Trophoblast cell (in vitro differentiated cells and primary cell): ENCODE data around the gene RPL38.

Experiments
- DNase-seq, 2 donors: peaks; one replicate each; pipeline ENCODE4 v3.0.0-alpha.2; 2016
- H2AFZ ChIP-seq: 2 replicates; pipeline ENCODE4 v1.6.1; 2013; ENCODE audit warnings: low read length, moderate library complexity, mild to moderate bottlenecking; ENCODE audit not compliant: insufficient read depth, poor library complexity
- H2AK5ac ChIP-seq: 2 replicates; pipeline ENCODE4 v1.6.1; 2013; ENCODE audit warnings: mild to moderate bottlenecking, low read length
- H2BK120ac ChIP-seq: 2 replicates; pipeline ENCODE4 v1.6.1; 2013; ENCODE audit warnings: low read length, mild to moderate bottlenecking, moderate library complexity; ENCODE audit not compliant: insufficient read depth, poor library complexity
- H2BK12ac ChIP-seq: 2 replicates; pipeline ENCODE4 v1.6.1; 2013; ENCODE audit warnings: mild to moderate bottlenecking, low read length, moderate library complexity
- H2BK5ac ChIP-seq: 2 replicates; pipeline ENCODE4 v1.6.1; 2013; ENCODE audit warnings: low read length, low read depth, moderate library complexity, mild to moderate bottlenecking; ENCODE audit not compliant: poor library complexity
- H3K14ac ChIP-seq: 2 replicates; pipeline ENCODE4 v1.6.1; 2013; ENCODE audit warnings: mild to moderate bottlenecking, low read length
- H3K18ac ChIP-seq: 2 replicates; pipeline ENCODE4 v1.6.1; 2013; ENCODE audit warnings: mild to moderate bottlenecking, low read length
- H3K23ac ChIP-seq: 2 replicates; pipeline ENCODE4 v1.6.1; 2013; ENCODE audit warnings: low read length
- H3K27ac ChIP-seq: 2 replicates; pipeline ENCODE4 v1.5.1; 2013; ENCODE audit warnings: low read depth, mild to moderate bottlenecking, inconsistent platforms, low read length, moderate library complexity
- H3K27me3 ChIP-seq: 2 replicates; pipeline ENCODE4 v1.6.1; 2013; ENCODE audit warnings: inconsistent platforms, mild to moderate bottlenecking, low read length, moderate library complexity; ENCODE audit not compliant: insufficient read depth
- H3K36me3 ChIP-seq, 2 experiments: 1 replicate in 1 of 2; 2 replicates in 1 of 2; pipeline ENCODE4 v1.6.1; 2013; ENCODE audit warnings: low read length in 2 of 2, mild to moderate bottlenecking in 2 of 2, moderate library complexity in 1 of 2; ENCODE audit not compliant: insufficient read depth in 2 of 2, control insufficient read depth in 1 of 2
- H3K4ac ChIP-seq: 2 replicates; pipeline ENCODE4 v1.6.1; 2013; ENCODE audit warnings: low read depth, mild to moderate bottlenecking, low read length, moderate library complexity
- H3K4me1 ChIP-seq, 2 experiments: 1 replicate in 1 of 2; 2 replicates in 1 of 2; pipeline ENCODE4 v1.6.1; 2013; ENCODE audit warnings: low read length in 2 of 2, mild to moderate bottlenecking in 2 of 2, moderate library complexity in 1 of 2; ENCODE audit not compliant: insufficient read depth in 2 of 2, control insufficient read depth in 1 of 2
- H3K4me2 ChIP-seq: 2 replicates; pipeline ENCODE4 v1.6.1; 2013; ENCODE audit warnings: inconsistent platforms, mild to moderate bottlenecking, low read length, moderate library complexity
- H3K4me3 ChIP-seq: 2 replicates; pipeline ENCODE4 v1.5.1; 2013; ENCODE audit warnings: mild to moderate bottlenecking, low read depth, low read length, inconsistent platforms
- H3K79me1 ChIP-seq: one replicate; pipeline ENCODE4 v1.6.1; 2013; ENCODE audit warnings: low read length
- H3K79me2 ChIP-seq: 2 replicates; pipeline ENCODE4 v1.6.1; 2013; ENCODE audit warnings: low read length, mild to moderate bottlenecking; ENCODE audit not compliant: control insufficient read depth, insufficient read depth, poor library complexity
- H3K9ac ChIP-seq: 2 replicates; pipeline ENCODE4 v1.6.1; 2013; ENCODE audit warnings: mild to moderate bottlenecking, low read length
- H3K9me3 ChIP-seq: 2 replicates; pipeline ENCODE4 v1.6.1; 2013; ENCODE audit warnings: low read depth, mild to moderate bottlenecking, control low read depth, inconsistent platforms, low read length; ENCODE audit not compliant: insufficient read depth
- H4K12ac ChIP-seq: 2 replicates; pipeline ENCODE4 v1.6.1; 2013; ENCODE audit warnings: low read depth, mild to moderate bottlenecking, low read length, moderate library complexity
- H4K8ac ChIP-seq: 2 replicates; pipeline ENCODE4 v1.6.1; 2013; ENCODE audit warnings: low read depth, mild to moderate bottlenecking, low read length, moderate library complexity
- H4K91ac ChIP-seq: one replicate; pipeline ENCODE4 v1.6.1; 2013; ENCODE audit warnings: low read depth, mild to moderate bottlenecking, low read length, moderate library complexity
- WGBS: extraction: QIAGEN DNeasy Blood & Tissue Kit; methylation state at CpG from one replicate; pipeline ENCODE4 v1.1.7; 2013; ENCODE audit warnings: missing lambda C conversion rate; ENCODE audit not compliant: insufficient read length, insufficient coverage; ENCODE audit errors: extremely low coverage; 5-methylcytosine and 5-hydroxymethylcytosine counted together

The RPL38 gene

DNA sequence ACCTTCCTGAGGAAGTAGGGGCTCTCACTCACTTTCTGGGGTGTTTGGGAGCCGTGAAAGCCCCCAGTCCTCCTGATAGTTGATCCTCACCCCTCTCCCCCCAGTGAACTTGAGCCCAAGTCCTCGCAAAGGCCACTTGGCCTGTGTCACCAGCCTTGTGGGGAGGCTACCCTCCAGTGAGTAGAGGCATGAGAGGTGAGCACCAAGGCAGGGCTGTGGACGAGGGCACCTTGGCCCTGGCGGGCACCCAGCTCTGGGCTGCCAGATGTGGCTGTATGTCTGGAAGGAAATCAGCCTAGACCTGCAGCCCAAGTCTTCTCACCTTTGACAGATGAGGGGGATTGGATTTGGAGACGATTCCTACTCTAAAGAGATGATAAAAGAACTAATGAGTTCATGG is 13.0 kb downstream of the RPL38 start:
- Histone ChIP-seq H4K91ac (no peak overlapping the region), H3K4ac (no peak overlapping the region), H3K4me1 (peaks cover 18 to 20% of the 10 kb centered on the region in 2 experiments), H4K8ac (no peak overlapping the region), H3K18ac (no peak overlapping the region), H3K36me3 (no peaks in the 10 kb centered on the region), H3K4me2 (no peak overlapping the region), H3K14ac (no peak overlapping the region), H3K9ac (no peak overlapping the region), H3K27ac (no peak overlapping the region), H2AFZ (no peak overlapping the region), H3K9me3 (no peaks in the 10 kb centered on the region), H3K27me3 (no peaks in the 10 kb centered on the region), H3K23ac (no peak overlapping the region), H3K79me1 (peaks cover 18% of the 10 kb centered on the region), H2BK12ac (no peak overlapping the region), H2BK120ac (no peak overlapping the region), H3K79me2 (peaks cover 3% of the 10 kb centered on the region), H3K4me3 (no peak overlapping the region), H4K12ac (no peak overlapping the region), H2BK5ac (no peak overlapping the region), H2AK5ac (no peak overlapping the region)
- no peak for DNase-seq
- no CpG with 5 or more reads among the region's 5 CpGs for WGBS

GRCh38 chr17:74217037-74217730 is 13.7 kb downstream of the RPL38 start:
- H4K8ac ChIP-seq = no peak overlapping the region
- no peaks in the 10 kb centered on the region for H3K36me3 ChIP-seq
- no peak overlapping the region for H4K12ac ChIP-seq
- H3K23ac ChIP-seq = no peak overlapping the region
- H4K91ac ChIP-seq = no peak overlapping the region
- no peak overlapping the region for H2AFZ ChIP-seq
- H2AK5ac ChIP-seq = no peak overlapping the region
- no peak overlapping the region for H3K27ac ChIP-seq
- H3K9me3 ChIP-seq = no peaks in the 10 kb centered on the region
- H3K18ac ChIP-seq = no peak overlapping the region
- H3K4me1 ChIP-seq = peaks cover 12 to 13% of the 10 kb centered on the region in 2 experiments
- peaks cover 11% of the 10 kb centered on the region for H3K79me1 ChIP-seq
- WGBS = no CpG with 5 or more reads among the region's 13 CpGs
- H3K4me2 ChIP-seq = no peak overlapping the region
- no peak overlapping the region for H2BK5ac ChIP-seq
- no peak overlapping the region for H3K14ac ChIP-seq
- no peak overlapping the region for H3K4ac ChIP-seq
- no peak overlapping the region for H2BK120ac ChIP-seq
- no peak overlapping the region for H3K4me3 ChIP-seq
- no peak overlapping the region for H3K9ac ChIP-seq
- no peak overlapping the region for H2BK12ac ChIP-seq
- no peak for DNase-seq
- H3K79me2 ChIP-seq = no peaks in the 10 kb centered on the region
- no peaks in the 10 kb centered on the region for H3K27me3 ChIP-seq

DNA sequence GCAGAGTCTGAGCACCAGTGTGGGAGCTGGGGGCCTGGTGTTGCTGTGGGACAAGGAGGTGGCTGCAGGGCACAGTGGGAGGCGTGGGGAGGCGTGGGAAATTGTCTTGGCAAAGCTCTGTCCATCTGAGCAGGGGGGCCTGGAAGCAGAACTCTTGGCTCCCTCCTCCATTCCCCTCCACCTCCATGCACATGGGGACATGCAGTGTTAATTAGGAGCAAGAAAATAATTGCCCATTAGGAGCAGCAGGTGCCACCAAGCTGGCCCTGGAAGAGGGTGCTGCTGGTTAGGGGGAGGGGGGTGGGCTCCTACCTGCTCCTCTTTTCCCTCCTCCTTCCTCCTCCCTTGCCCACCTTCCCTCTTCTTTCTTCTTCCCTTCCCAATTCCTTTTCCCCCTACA is 14.4 kb downstream of the RPL38 start:
- no peak overlapping the region for H2AK5ac ChIP-seq
- no peak overlapping the region for H3K4ac ChIP-seq
- no CpG with 5 or more reads among the region's 2 CpGs for WGBS
- H2BK5ac ChIP-seq = no peak overlapping the region
- H3K4me3 ChIP-seq = no peak overlapping the region
- no peaks in the 10 kb centered on the region for H3K27me3 ChIP-seq
- no peak overlapping the region for H4K8ac ChIP-seq
- H3K9ac ChIP-seq = no peak overlapping the region
- H3K36me3 ChIP-seq = no peaks in the 10 kb centered on the region
- peaks cover 4% of the 10 kb centered on the region for H3K79me1 ChIP-seq
- H3K9me3 ChIP-seq = no peaks in the 10 kb centered on the region
- no peaks in the 10 kb centered on the region for H3K79me2 ChIP-seq
- peaks cover 5 to 6% of the 10 kb centered on the region in 2 experiments for H3K4me1 ChIP-seq
- H2AFZ ChIP-seq = no peak overlapping the region
- no peak for DNase-seq
- H3K18ac ChIP-seq = no peak overlapping the region
- H3K23ac ChIP-seq = no peak overlapping the region
- H4K91ac ChIP-seq = no peak overlapping the region
- H3K27ac ChIP-seq = no peak overlapping the region
- no peak overlapping the region for H3K4me2 ChIP-seq
- no peak overlapping the region for H2BK12ac ChIP-seq
- H4K12ac ChIP-seq = no peak overlapping the region
- no peak overlapping the region for H2BK120ac ChIP-seq
- H3K14ac ChIP-seq = no peak overlapping the region

DNA sequence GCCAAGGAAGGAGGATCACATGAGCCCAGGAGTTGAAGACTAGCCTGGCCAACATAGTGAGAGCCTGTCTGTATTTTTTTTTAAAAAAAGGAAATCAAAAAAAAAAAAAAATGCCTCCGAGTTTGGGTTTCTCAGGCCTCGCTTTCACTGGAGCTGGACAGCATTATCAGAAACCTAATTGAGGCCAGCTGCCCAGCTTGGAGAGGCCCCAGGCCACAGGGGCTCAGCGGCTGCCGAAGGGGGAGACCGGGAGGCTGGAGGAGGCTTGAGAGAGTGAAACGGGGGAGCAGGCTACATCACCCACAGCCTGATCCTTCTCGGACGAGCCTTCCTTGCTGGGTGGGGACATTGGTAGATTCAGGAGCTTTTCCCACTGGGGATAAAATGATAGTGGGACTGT is 15.0 kb downstream of the RPL38 start:
- H3K23ac ChIP-seq = no peak overlapping the region
- no peaks in the 10 kb centered on the region for H3K27me3 ChIP-seq

More for the DNA sequence above, 15.0 kb downstream of the RPL38 start:
- no peak overlapping the region for H4K12ac ChIP-seq
- H3K9me3 ChIP-seq = no peaks in the 10 kb centered on the region
- no peak overlapping the region for H3K4me2 ChIP-seq
- no peak overlapping the region for H3K18ac ChIP-seq
- H4K91ac ChIP-seq = no peak overlapping the region
- H3K27ac ChIP-seq = no peak overlapping the region
- no peak overlapping the region for H3K4me3 ChIP-seq
- H2BK5ac ChIP-seq = no peak overlapping the region
- H3K79me2 ChIP-seq = no peaks in the 10 kb centered on the region
- H3K4ac ChIP-seq = no peak overlapping the region
- no peak overlapping the region for H3K14ac ChIP-seq
- no peaks in the 10 kb centered on the region for H3K36me3 ChIP-seq
- DNase-seq = no peak
- no CpG with 5 or more reads among the region's 8 CpGs for whole genome bisulfite sequencing
- no peak overlapping the region for H2AK5ac ChIP-seq
- H3K4me1 ChIP-seq = peaks cover 3 to 4% of the 10 kb centered on the region in 2 experiments
- no peak overlapping the region for H2BK120ac ChIP-seq
- no peak overlapping the region for H2AFZ ChIP-seq
- peaks cover 1% of the 10 kb centered on the region for H3K79me1 ChIP-seq
- H3K9ac ChIP-seq = no peak overlapping the region
- no peak overlapping the region for H4K8ac ChIP-seq
- no peak overlapping the region for H2BK12ac ChIP-seq
